ENCODE measurements around the gene ACSL3. TPM values are rescaled to one million over a fixed set of nuclear protein-coding genes. Genes with fewer than 3 reads are reported as not detected.

ACSL3 gene
- total RNA-seq, 4 donors from 2014 or later, result 34.7 to 56.8 (median 38.2) TPM

DNA sequence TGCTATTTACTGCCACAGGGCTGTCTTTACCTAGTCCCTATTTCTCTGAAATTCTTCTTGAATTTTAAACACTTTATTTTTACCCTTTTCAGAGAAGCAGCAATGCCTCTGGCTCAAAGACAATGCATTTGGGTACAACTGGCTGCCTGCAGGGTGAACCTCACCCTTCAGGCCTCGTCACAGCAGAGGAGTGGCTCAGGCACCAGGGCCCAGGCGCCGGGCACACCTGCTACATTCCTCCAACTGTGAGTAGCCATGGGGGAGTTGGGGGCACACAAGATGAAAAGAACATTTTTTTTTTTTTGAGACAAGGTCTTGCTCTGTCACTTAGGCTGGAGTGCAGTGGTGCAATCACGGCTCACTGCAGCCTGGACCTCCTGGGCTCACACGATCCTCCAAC is 116.3 kb downstream of the ACSL3 start:
- Histone ChIP-seq H3K4me3 (no peak overlapping the region), H3K27me3 (no peaks in the 10 kb centered on the region), H3K9me3 (no peaks in the 10 kb centered on the region), H3K36me3 (no peaks in the 10 kb centered on the region), H3K4me1 (peaks cover 0 to 8% of the 10 kb centered on the region in 2 donors), H3K27ac (no peak overlapping the region)
- in situ Hi-C loops (cut with MboI; ENCODE audit: low sequenced_read_pairs in 4 of 4), result loop anchor here in 2 of 4 donors (10.0 to 25.0 kb wide), 2 partner anchors 635 to 818 kb away; partner anchors contain the start of gene SCG2 (in 1 of the 2)
- intact Hi-C loops (cut with DNase I; ENCODE audit: low total_unique reads), result no loop called here
- DNase-seq (no peak), ATAC-seq (no peak)
- TF ChIP-seq POLR2A (IDR thresholded peaks at IDR 0.05), result no peak
- TF ChIP-seq, protein P1, sequence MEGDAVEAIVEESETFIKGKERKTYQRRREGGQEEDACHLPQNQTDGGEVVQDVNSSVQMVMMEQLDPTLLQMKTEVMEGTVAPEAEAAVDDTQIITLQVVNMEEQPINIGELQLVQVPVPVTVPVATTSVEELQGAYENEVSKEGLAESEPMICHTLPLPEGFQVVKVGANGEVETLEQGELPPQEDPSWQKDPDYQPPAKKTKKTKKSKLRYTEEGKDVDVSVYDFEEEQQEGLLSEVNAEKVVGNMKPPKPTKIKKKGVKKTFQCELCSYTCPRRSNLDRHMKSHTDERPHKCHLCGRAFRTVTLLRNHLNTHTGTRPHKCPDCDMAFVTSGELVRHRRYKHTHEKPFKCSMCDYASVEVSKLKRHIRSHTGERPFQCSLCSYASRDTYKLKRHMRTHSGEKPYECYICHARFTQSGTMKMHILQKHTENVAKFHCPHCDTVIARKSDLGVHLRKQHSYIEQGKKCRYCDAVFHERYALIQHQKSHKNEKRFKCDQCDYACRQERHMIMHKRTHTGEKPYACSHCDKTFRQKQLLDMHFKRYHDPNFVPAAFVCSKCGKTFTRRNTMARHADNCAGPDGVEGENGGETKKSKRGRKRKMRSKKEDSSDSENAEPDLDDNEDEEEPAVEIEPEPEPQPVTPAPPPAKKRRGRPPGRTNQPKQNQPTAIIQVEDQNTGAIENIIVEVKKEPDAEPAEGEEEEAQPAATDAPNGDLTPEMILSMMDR (IDR thresholded peaks at IDR 0.05 in 4 of 5, conservative IDR thresholded peaks at IDR 0.05 in 1 of 5), result no peak

DNA sequence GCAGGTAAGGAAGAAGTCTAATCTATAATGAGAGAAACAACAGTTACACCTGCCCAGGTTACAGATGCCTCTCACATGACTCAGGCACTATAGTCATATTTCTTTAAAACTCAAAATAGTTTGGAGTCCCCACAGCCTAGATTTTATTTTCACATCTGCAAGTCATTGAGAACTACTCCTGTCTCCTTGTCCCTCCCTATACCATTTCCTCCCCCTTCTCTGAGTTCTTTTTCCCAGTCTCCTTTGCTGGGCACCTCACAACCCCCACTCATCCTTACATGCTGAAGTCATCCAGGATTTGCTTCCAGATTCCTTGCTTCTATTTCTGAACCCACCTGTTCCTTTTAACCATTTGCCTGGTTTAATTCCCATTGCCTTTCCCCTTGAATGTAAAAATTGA is 118.0 kb downstream of the ACSL3 start:
- Histone ChIP-seq H3K27ac (no peak overlapping the region), H3K4me3 (no peak overlapping the region), H3K4me1 (no peaks in the 10 kb centered on the region), H3K36me3 (no peaks in the 10 kb centered on the region), H3K27me3 (no peaks in the 10 kb centered on the region), H3K9me3 (no peaks in the 10 kb centered on the region)
- DNase-seq (no peak), ATAC-seq (no peak)
- no peak for TF ChIP-seq POLR2A (IDR thresholded peaks at IDR 0.05)
- TF ChIP-seq, protein P1 (IDR thresholded peaks at IDR 0.05 in 4 of 5, conservative IDR thresholded peaks at IDR 0.05 in 1 of 5), result no peak
- in situ Hi-C loops (cut with MboI; ENCODE audit: low sequenced_read_pairs in 4 of 4) (loop anchor here in 2 of 4 donors (10.0 to 25.0 kb wide), 2 partner anchors 633 to 816 kb away; partner anchors contain the start of gene SCG2 (in 1 of the 2)), intact Hi-C loops (cut with DNase I; ENCODE audit: low total_unique reads) (no loop called here)

DNA sequence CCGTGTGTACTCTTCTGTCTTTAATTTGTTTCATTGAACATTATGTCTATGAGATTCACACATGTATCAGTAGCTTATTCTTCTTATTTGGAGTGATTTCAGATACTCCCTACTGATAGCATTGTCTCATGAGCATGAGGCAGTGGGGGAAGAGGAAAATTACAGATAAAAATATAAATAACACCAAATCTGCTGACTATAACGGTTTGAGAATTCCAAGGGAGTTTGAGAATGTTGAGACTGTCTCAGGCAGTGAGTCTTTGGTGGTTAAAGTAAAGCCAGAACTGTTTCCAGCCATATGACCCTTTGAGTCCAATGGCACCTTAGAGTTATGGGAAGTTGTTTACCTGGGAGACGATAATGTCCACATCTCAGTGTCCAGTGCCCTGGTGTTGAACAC is 118.6 kb downstream of the ACSL3 start:
- Histone ChIP-seq H3K4me3 (no peak overlapping the region), H3K36me3 (no peaks in the 10 kb centered on the region), H3K9me3 (no peaks in the 10 kb centered on the region), H3K27me3 (no peaks in the 10 kb centered on the region), H3K27ac (no peak overlapping the region), H3K4me1 (no peaks in the 10 kb centered on the region)
- DNase-seq, result no peak
- intact Hi-C loops (cut with DNase I; ENCODE audit: low total_unique reads) (no loop called here), in situ Hi-C loops (cut with MboI; ENCODE audit: low sequenced_read_pairs in 4 of 4) (loop anchor here in 2 of 4 donors (10.0 to 25.0 kb wide), 2 partner anchors 633 to 815 kb away; partner anchors contain the start of gene SCG2 (in 1 of the 2))
- no peak for ATAC-seq
- TF ChIP-seq POLR2A (IDR thresholded peaks at IDR 0.05), result no peak
- TF ChIP-seq, protein P1 (IDR thresholded peaks at IDR 0.05 in 4 of 5, conservative IDR thresholded peaks at IDR 0.05 in 1 of 5), result no peak

DNA sequence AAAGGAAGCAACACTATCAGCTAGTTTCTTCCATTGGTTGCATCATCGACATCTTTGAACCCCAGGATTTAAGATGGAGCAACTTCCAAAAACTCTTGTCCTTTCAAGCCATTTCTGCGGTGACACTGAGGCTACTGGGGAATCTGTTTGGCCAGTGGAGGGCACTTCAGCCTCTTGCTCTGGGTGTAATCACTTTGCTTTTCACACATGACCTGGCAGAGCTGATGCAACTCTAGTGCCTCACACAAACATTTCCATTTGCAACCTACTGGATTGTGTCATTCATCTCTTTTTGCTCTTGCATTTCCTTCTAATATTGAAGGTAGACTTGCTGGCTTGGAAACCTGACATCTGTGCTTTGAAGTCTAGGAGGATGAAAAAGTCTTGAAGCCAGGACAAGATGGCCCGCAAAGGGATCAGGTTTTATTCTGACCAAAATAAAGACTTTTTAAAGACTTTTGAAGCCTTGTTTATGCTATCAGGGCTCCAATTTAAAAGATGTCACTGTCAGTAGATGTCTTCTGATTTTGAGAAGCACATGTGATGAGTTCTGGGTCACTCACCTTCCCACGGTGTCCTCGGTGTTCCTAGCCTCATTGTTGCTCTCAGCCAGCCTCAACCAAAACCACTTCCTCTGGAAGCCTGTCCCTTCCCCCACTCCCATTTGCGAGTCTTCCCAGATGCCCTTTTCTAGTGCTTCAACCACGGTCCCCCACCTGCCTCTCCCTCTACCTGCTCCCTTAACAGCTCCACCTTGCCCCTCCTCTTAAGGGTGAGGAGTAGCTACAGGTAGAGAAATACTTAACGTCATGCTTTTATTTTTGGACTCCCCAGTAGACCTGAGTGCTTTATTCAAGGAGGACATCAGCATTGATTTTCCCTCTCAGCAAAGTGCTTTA is 121.4 kb downstream of the ACSL3 start:
- Histone ChIP-seq H3K27me3 (no peaks in the 10 kb centered on the region), H3K9me3 (no peaks in the 10 kb centered on the region), H3K4me1 (no peaks in the 10 kb centered on the region), H3K36me3 (no peaks in the 10 kb centered on the region), H3K4me3 (no peak overlapping the region), H3K27ac (no peak overlapping the region)
- in situ Hi-C loops (cut with MboI; ENCODE audit: low sequenced_read_pairs in 4 of 4), result loop anchor here in 1 of 4 donors (25.0 kb wide), 1 partner anchor 630 kb away; the partner anchor contains the start of gene SCG2
- ATAC-seq, result peak; percentile 85 to 93
- TF ChIP-seq, protein P1 (IDR thresholded peaks at IDR 0.05 in 4 of 5, conservative IDR thresholded peaks at IDR 0.05 in 1 of 5), result peak in 2 of 5 experiments; percentile 18 to 35
- TF ChIP-seq POLR2A (IDR thresholded peaks at IDR 0.05), result no peak
- DNase-seq, result peak; percentile 44 to 48
- intact Hi-C loops (cut with DNase I; ENCODE audit: low total_unique reads), result no loop called here
